B cell (primary cell): ENCODE results near the gene ETV3L. TPM values are rescaled to one million over a fixed set of nuclear protein-coding genes. Genes with fewer than 3 reads are reported as not detected.

Source experiments
- ATAC-seq: fragments of 200-7000 bp; cut with Tn5 transposase; one replicate; pipeline ENCODE4 v1.10.0; 2021; ENCODE audit warnings: low read depth, mild to moderate bottlenecking, moderate number of reproducible peaks, moderate library complexity
- CTCF ChIA-PET: fragments of 350-600 bp; sonication (Branson Sonifier 250); formaldehyde crosslinking; loops from one replicate; lab custom pipeline; 2021; ENCODE audit warnings: antibody characterized with exemption, inconsistent platforms; lab: Charles Lee
- POLR2A ChIA-PET: fragments of 350-600 bp; sonication (Branson Sonifier 250); formaldehyde crosslinking; loops from one replicate; lab custom pipeline; 2021; ENCODE audit warnings: antibody characterized with exemption; lab: Charles Lee
- DNase-seq: peaks from one replicate; pipeline ENCODE4 v3.0.0; 2013
- H2AFZ ChIP-seq: 2 replicates; pipeline ENCODE4 v1.6.1; 2012; ENCODE audit warnings: mild to moderate bottlenecking, low read depth, low read length; ENCODE audit not compliant: insufficient read depth, poor library complexity, severe bottlenecking
- H3K27ac ChIP-seq, 2 donors: 1 replicate in 1 of 2; 2 replicates in 1 of 2; pipeline ENCODE4 v1.5.1; 2012 to 2013; ENCODE audit warnings: low read length in 2 of 2, mild to moderate bottlenecking in 2 of 2, moderate library complexity in 1 of 2
- H3K27me3 ChIP-seq, 4 experiments: fragments of 200-600 bp in 1 of 4; sonication (generic) in 1 of 4; replicated peaks in 1 of 4; 1 replicate in 2 of 4; 2 replicates in 2 of 4; pipeline versions ENCODE4 v1.6.1 to v1.7.0; 2013 to 2016; ENCODE audit warnings: low read length in 3 of 4, mild to moderate bottlenecking in 2 of 4, mixed read lengths in 1 of 4, moderate library complexity in 1 of 4; ENCODE audit not compliant: insufficient read depth in 4 of 4, control insufficient read depth in 3 of 4; ENCODE audit errors: control extremely low read depth in 1 of 4
- H3K36me3 ChIP-seq, 2 experiments: replicated peaks in 1 of 2; 1 replicate in 1 of 2; 2 replicates in 1 of 2; pipeline versions ENCODE4 v1.6.1 to v1.7.1; 2013; ENCODE audit warnings: low read length in 1 of 2; ENCODE audit not compliant: insufficient read depth in 2 of 2, control insufficient read depth in 1 of 2; ENCODE audit errors: control extremely low read depth in 1 of 2, extremely low read depth in 1 of 2
- H3K4me1 ChIP-seq, 2 donors: fragments of 200-600 bp in 1 of 2; sonication (generic) in 1 of 2; 1 replicate in 1 of 2; 2 replicates in 1 of 2; pipeline versions ENCODE4 v1.5.1 to v1.6.1; 2013 to 2017; ENCODE audit warnings: low read length in 2 of 2; ENCODE audit not compliant: control insufficient read depth in 2 of 2, insufficient read depth in 2 of 2
- H3K4me2 ChIP-seq: replicated peaks from 2 replicates; pipeline ENCODE3; 2012; ENCODE audit warnings: mild to moderate bottlenecking, low read depth, low read length; ENCODE audit not compliant: poor library complexity, severe bottlenecking
- H3K4me3 ChIP-seq, 5 experiments: fragments of 200-600 bp in 1 of 5; sonication (generic) in 1 of 5; 1 replicate in 3 of 5; 2 replicates in 2 of 5; pipeline versions ENCODE4 v1.5.1 to v1.7.0; 2011 to 2016; ENCODE audit warnings: low read length in 4 of 5, mild to moderate bottlenecking in 4 of 5, low read depth in 2 of 5, control low read depth in 1 of 5, moderate library complexity in 1 of 5; ENCODE audit not compliant: insufficient read depth in 1 of 5; ENCODE audit errors: control extremely low read depth in 1 of 5, extremely low read depth in 1 of 5
- H3K79me2 ChIP-seq: fragments of 200-600 bp; sonication (generic); one replicate; pipeline ENCODE4 v1.6.0; 2016; ENCODE audit warnings: low read length; ENCODE audit not compliant: control insufficient read depth, insufficient read depth
- H3K9ac ChIP-seq: fragments of 200-600 bp; sonication (generic); 2 replicates; pipeline ENCODE4 v1.6.1; 2017; ENCODE audit warnings: mild to moderate bottlenecking, low read length, moderate library complexity
- H3K9me3 ChIP-seq, 3 donors: one replicate each; pipeline versions ENCODE4 v1.6.1 to v1.7.1; 2013; ENCODE audit warnings: low read length in 2 of 3; ENCODE audit not compliant: control insufficient read depth in 2 of 3, insufficient read depth in 1 of 3; ENCODE audit errors: control extremely low read depth in 1 of 3
- H4K20me1 ChIP-seq: 2 replicates; pipeline ENCODE4 v1.6.0; 2012; ENCODE audit warnings: mild to moderate bottlenecking, low read length; ENCODE audit not compliant: insufficient read depth, control insufficient read depth, poor library complexity, severe bottlenecking
- H3K27ac Mint-ChIP-seq: one replicate; pipeline ENCODE4 v1.8.0; 2021; ENCODE audit warnings: mixed read lengths
- H3K27me3 Mint-ChIP-seq: one replicate; pipeline ENCODE4 v1.8.0; 2021; ENCODE audit warnings: mixed read lengths
- H3K4me1 Mint-ChIP-seq: one replicate; pipeline ENCODE4 v1.8.0; 2021; ENCODE audit warnings: mixed read lengths
- H3K4me3 Mint-ChIP-seq: one replicate; pipeline ENCODE4 v1.8.0; 2021; ENCODE audit warnings: mixed read lengths
- H3K9me3 Mint-ChIP-seq: one replicate; pipeline ENCODE4 v1.8.0; 2022; ENCODE audit warnings: mixed read lengths; ENCODE audit not compliant: insufficient read depth
- CTCF ChIP-seq: fragments of 200-600 bp; IDR thresholded peaks from one replicate; pipeline ENCODE4 v1.8.0; 2022; ENCODE audit warnings: antibody characterized with exemption, mild to moderate bottlenecking
- EZH2 ChIP-seq: IDR thresholded peaks from 2 replicates; pipeline ENCODE4 v1.6.1; 2012; ENCODE audit warnings: borderline replicate concordance, low read depth, mild to moderate bottlenecking, moderate library complexity, low read length; ENCODE audit not compliant: insufficient read depth, poor library complexity, severe bottlenecking
- WGBS: methylation state at CpG from one replicate; pipeline ENCODE4 v1.1.5; 2013; ENCODE audit warnings: missing lambda C conversion rate; ENCODE audit not compliant: insufficient coverage; 5-methylcytosine and 5-hydroxymethylcytosine counted together
- intact Hi-C: fragments of 100-400 bp; cut with micrococcal nuclease; formaldehyde crosslinking; loops from one replicate; pipeline ENCODE4 v1.10.0; 2022
- polyA plus RNA-seq: library from polyadenylated mRNA; depleted of rRNA; stranded (reverse); fragments of >200 nt; gene quantifications from 2 replicates; pipeline ENCODE4 v1.2.3, GENCODE V29; 2012
- total RNA-seq, 2 donors: library from RNA; stranded (reverse); fragments of 120-200 nt in 1 of 2; gene quantifications; 1 replicate in 1 of 2; 2 replicates in 1 of 2; pipeline versions ENCODE4 v1.2.3 to v1.2.4, GENCODE V29; 2013 to 2022

ETV3L gene
- total and polyA plus RNA-seq, 2 donors (not counting 1 experiment from before 2014, with no cell fraction given): not detected

- Histone ChIP-seq H2AFZ (peak within 1 kb of the TSS; percentile 79), H3K4me2 (peak within 1 kb of the TSS; percentile 93), H4K20me1 (no peaks in the 10 kb centered on the region), H3K4me3 (peak within 1 kb of the TSS; percentile 13 to 66 (median 52)), H3K36me3 (no peaks in the 10 kb centered on the region), H3K4me1 (peaks cover 12 to 15% of the 10 kb centered on the region in 2 donors), H3K27me3 (peaks cover 0 to 48% (median 40%) of the 10 kb centered on the region in 4 experiments), H3K79me2 (no peaks in the 10 kb centered on the region), H3K9ac (peak within 1 kb of the TSS; percentile 53), H3K9me3 (peaks cover 0 to 1% (median 0%) of the 10 kb centered on the region in 3 donors), H3K27ac (no peak within 1 kb of the TSS)
- ATAC-seq (peak; percentile 49), DNase-seq (peak; percentile 56)
- peaks cover 13% of the 10 kb centered on the region for H3K4me1 Mint-ChIP-seq
- intact Hi-C loops: no loop called here
- WGBS: under 1% methylated on average over 112 of the region's 120 CpGs
- no peaks in the 10 kb centered on the region for H3K9me3 Mint-ChIP-seq
- H3K27me3 Mint-ChIP-seq: peaks cover 76% of the 10 kb centered on the region
- TF ChIP-seq EZH2 (peak; percentile 38), CTCF (no peak)
- CTCF ChIA-PET: no interaction called here
- POLR2A ChIA-PET: interaction anchor here (0.5 kb wide), 1 partner anchor 820 kb away, joined by 8 read pairs; no protein-coding TSS in a partner anchor
- H3K4me3 Mint-ChIP-seq: peak within 1 kb of the TSS; percentile 94
- H3K27ac Mint-ChIP-seq: no peak within 1 kb of the TSS
Observed at GRCh38 chr1:157045250-157046218, 54.1 kb downstream of the ETV3L start, which contains the start of gene ARHGEF11. Gene ARHGEF11, minus strand, starts transcription at chr1:157045742. Its CDS starts 1,412 bp downstream, at chr1:157044330.

- Histone ChIP-seq H4K20me1 (no peaks in the 10 kb centered on the region), H3K9me3 (peaks cover 0 to 3% (median 0%) of the 10 kb centered on the region in 3 donors), H3K4me3 (no peak overlapping the region), H3K27ac (no peak overlapping the region), H3K27me3 (peaks cover 0 to 48% (median 39%) of the 10 kb centered on the region in 4 experiments), H3K36me3 (no peaks in the 10 kb centered on the region), H3K79me2 (no peaks in the 10 kb centered on the region), H2AFZ (no peak overlapping the region), H3K9ac (no peak overlapping the region), H3K4me2 (no peak overlapping the region), H3K4me1 (peaks cover 12 to 15% of the 10 kb centered on the region in 2 donors)
- POLR2A ChIA-PET: interaction anchor here (0.6 kb wide), 1 partner anchor 25 kb away, joined by 3 read pairs; no protein-coding TSS in a partner anchor
- no peaks in the 10 kb centered on the region for H3K9me3 Mint-ChIP-seq
- TF ChIP-seq EZH2 (no peak), CTCF (no peak)
- intact Hi-C loops: no loop called here
- no peak overlapping the region for H3K27ac Mint-ChIP-seq
- H3K4me3 Mint-ChIP-seq: peak overlapping the region; percentile 20
- H3K4me1 Mint-ChIP-seq: peaks cover 13% of the 10 kb centered on the region
- no CpG with 5 or more reads among the region's 6 CpGs for WGBS
- CTCF ChIA-PET: no interaction called here
- DNase-seq (no peak), ATAC-seq (no peak)
- H3K27me3 Mint-ChIP-seq: peaks cover 77% of the 10 kb centered on the region
Observed at GRCh38 chr1:157044326-157044725, 55.3 kb downstream of the ETV3L start.
